Stimulated activated CD4-positive, alpha-beta T cell treated with anti-CD3 and anti-CD28 coated beads, Interleukin-2, amount 100 ng/mL, for 48 hours (primary cell): ENCODE measurements around the gene PCNX1.
"Not testable (repeated sequence)": the region's sequence is repeated elsewhere in the genome, so short reads cannot be mapped to it uniquely, and the experiment has no call there.

Source experiments
- DNase-seq, 2 donors: peaks; one replicate each; pipeline ENCODE4 v3.0.0-alpha.2; 2020

Gene PCNX1

GRCh38 chr14:70972107-70972976 is 65.1 kb downstream of the PCNX1 start:
- DNase-seq: peak; percentile 89 to 91

- DNase-seq: no peak
Measured at GRCh38 chr14:70976591-70976990, 69.3 kb downstream of the PCNX1 start.

GRCh38 chr14:70981000-70981952 is 74.0 kb downstream of the PCNX1 start:
- no peak for DNase-seq

- DNase-seq: no peak
Measured at GRCh38 chr14:70982200-70982599, 74.9 kb downstream of the PCNX1 start.

GRCh38 chr14:70987041-70987440 is 79.8 kb downstream of the PCNX1 start:
- no peak for DNase-seq

GRCh38 chr14:70988452-70988851 is 81.2 kb downstream of the PCNX1 start:
- DNase-seq: no peak

GRCh38 chr14:70993931-70994330 is 86.7 kb downstream of the PCNX1 start:
- no peak for DNase-seq

GRCh38 chr14:70995211-70995610 is 88.0 kb downstream of the PCNX1 start:
- DNase-seq: no peak

- DNase-seq: no peak
Measured at GRCh38 chr14:70995671-70996070, 88.4 kb downstream of the PCNX1 start.

GRCh38 chr14:70999117-70999516 is 91.9 kb downstream of the PCNX1 start:
- DNase-seq: no peak

- DNase-seq: no peak
Measured at GRCh38 chr14:71000091-71000490, 92.8 kb downstream of the PCNX1 start.

GRCh38 chr14:71001742-71002141 is 94.5 kb downstream of the PCNX1 start:
- DNase-seq: no peak

GRCh38 chr14:71003156-71003555 is 95.9 kb downstream of the PCNX1 start:
- DNase-seq: no peak

GRCh38 chr14:71004481-71004880 is 97.2 kb downstream of the PCNX1 start:
- DNase-seq: no peak

- DNase-seq: no peak
Measured at GRCh38 chr14:71005076-71005475, 97.8 kb downstream of the PCNX1 start.

- DNase-seq: no peak
Measured at GRCh38 chr14:71006200-71006563, 98.9 kb downstream of the PCNX1 start.

- DNase-seq: no peak
Measured at GRCh38 chr14:71011479-71011878, 104.2 kb downstream of the PCNX1 start.

GRCh38 chr14:71012888-71013287 is 105.6 kb downstream of the PCNX1 start:
- no peak for DNase-seq

- no peak for DNase-seq
Measured at GRCh38 chr14:71013551-71014192, 106.4 kb downstream of the PCNX1 start.

- DNase-seq: not testable (repeated sequence)
Measured at GRCh38 chr14:71019917-71020316, 112.7 kb downstream of the PCNX1 start.

- DNase-seq: no peak
Measured at GRCh38 chr14:71021347-71022011, 114.2 kb downstream of the PCNX1 start.

- no peak for DNase-seq
Measured at GRCh38 chr14:71022012-71022869, 115.0 kb downstream of the PCNX1 start.
